NCI-H2196 treated with DMSO at 0.1 percent for 48 hours (cell line): ENCODE results near the gene CPED1.
A peak's percentile ranks its signal among the peaks of the same experiment; 100 is the strongest.

ENCODE experiments used
- DNase-seq: peaks from one replicate; lab custom pipeline; 2025; ENCODE audit not compliant: unreplicated experiment; lab: John Stamatoyannopoulos, UW

The CPED1 gene

DNA sequence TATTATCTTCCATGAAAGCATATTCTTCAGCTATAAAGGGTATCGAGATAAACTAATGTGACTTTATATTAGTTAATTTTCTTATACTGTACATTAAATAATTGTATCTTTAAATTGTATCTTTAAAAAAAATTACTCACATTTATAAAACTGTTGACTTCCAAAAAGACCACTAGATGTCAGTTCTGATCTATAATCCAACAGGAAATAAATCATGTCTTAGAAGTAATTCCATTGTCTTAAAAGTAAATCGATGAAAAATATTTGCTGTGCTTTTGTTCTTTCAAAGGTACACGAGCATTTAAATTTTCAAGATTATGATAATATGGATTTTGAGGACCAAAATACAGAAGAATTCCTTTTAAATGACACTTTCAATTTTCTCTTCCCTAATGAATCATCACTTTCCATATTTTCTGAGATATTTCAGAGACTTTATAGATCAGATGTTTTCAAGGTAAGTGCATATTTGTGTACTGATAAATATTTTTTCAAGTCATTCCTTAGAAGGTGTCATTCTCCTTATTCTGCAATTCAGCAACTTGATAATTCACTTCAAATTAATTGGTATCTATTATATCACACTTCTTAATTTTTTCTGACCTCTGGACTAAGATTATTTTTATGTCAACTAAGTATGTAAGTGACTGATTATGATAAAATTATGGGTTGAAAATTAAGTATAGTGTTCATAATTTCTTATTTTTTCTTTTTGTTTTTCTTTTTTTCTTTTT, 138.5 kb downstream of the CPED1 start:
- DNase-seq, result no peak

DNA sequence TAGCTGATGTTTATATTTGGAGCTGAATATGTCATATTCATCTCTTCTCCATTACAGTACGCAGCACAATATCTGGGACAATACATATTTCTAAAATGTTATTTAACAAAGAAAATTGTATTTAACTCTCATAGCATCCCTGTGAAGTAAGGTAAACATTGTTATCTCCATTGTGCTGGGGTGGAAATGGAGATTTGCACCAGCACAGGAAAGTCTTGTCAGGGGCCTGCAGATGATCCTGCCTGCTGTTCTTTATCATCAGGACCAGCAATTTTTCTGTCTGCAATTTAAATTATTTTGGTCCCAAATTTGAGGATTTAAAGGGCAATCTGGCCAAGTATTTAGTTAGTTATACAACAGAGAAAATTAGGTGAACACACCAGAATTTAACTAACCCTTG, 144.4 kb downstream of the CPED1 start:
- DNase-seq, result no peak

DNA sequence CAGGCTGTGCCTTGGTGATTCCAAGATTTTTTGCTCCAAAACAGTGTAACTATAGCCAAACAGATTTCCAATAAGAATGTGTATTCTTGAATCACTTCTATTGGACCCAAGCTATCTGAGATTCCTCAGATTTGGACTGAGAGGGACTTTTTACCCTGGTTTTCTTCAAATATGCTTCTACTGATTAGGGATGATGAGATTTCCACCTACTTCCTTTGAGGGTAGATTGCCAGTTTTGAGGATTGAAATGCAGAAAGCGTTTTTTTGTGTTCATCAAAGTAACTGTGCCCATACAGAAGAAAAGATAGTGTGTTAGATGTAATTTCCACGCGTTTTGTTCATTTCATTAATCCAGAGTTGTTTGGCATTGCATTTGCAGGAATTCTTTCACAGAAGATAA, 144.9 kb downstream of the CPED1 start:
- DNase-seq, result no peak

DNA sequence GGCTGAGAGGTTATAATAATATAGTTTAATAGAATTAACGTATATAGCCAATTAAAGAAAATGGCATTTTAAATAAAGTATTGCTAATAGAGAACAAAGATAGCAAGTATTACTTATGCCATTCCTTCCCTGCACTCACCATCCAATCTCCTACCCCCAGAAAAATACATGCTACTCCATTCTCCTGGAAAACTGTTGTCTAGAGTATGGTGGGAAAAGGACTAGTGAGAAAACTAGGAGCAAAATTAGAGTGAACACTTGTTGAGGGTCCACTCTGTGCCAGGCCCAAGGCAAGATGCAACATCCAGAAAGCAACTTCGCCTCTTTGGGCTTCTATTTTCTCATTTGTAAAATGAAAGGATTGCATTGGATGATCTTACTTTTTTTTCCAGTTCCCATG, 149.1 kb downstream of the CPED1 start:
- DNase-seq, result no peak

DNA sequence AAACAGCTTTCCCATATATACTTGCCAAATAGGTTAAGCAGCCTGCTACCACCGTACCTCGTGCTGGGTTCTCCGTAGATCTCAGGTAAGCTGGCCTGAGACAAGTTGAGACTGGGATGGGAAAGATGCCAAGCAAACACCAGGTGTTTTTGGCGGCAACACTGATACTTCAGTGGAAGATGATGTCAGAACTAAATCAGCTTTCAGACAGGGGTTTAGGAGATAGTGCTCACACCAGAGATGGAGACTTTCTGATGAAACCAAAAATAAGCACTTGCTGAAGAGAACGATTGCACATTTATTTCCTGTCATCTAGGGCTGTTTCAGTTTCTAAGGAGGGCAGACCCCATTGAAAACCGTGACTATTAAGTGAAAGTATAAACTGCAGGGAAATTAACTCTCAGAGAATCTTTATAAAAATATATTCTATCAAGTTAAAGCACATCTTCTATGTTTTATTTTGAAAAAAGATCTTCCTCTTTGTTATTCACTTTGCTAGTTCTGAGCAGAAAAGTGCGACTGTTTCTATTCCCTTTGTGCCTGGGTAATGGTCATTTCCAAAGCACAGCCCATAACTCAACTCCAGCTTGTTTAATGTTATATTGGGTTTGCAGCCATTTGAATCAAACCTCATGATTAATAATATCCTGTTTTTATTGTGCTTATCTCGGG, 149.9 kb downstream of the CPED1 start:
- peak; percentile 73 for DNase-seq

DNA sequence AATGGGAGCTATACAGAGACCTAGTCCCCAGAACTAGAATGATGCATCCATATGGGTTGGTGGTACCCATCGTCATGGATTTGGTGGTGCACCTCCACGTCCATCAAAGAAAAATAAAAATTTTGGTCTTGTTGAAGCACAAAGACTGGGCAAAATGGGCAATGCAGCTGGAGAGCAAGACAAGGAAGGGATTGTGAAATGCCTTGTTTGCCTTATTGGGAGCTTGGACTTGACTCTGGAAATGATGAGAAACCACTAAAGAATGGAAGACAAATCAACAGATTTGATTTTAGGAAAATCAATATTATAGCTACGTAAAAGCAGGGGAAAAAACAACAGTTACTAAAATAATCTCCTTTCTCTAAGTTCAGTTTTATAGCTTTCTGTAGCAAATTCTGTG, 150.9 kb downstream of the CPED1 start:
- DNase-seq, result no peak

DNA sequence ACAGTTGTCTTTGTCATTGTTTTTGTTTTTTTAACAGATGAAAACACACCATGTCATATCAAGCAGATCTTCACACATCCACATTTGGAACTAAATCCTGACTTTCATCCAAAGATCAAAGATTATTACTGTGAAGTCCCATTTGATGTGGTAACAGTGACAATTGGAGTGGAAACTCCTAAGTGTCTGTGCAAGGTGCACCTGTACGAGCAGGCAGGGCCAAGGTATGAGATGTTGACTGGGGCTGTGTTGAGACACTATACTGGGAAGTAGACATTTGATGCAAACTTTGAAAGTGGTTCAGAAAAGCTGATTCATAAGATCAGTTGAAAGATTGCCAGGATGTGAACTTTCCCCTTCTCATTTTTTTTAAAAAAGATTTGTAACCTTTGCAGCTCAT, 152.3 kb downstream of the CPED1 start:
- DNase-seq, result no peak

DNA sequence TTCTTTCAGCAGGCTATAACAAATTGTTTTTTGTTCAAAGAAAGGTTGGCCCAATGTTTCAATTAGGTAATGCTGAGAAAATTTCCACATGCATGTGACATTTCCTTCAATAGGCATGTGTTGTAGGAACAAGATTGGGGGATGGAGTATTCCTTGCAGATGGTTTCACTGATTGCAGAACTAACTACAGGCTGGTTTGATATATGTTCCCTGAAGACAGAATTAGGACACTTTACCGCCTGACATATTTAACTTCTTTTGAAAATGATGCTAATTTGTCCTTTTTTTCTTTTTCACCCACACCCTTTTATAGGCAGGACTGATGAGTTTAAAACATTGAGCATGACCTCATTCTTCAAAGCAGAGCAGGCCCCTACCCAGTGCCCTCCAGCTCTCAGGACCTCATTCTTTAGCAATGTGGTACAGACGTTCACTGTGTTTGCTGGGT, 163.3 kb downstream of the CPED1 start:
- no peak for DNase-seq

DNA sequence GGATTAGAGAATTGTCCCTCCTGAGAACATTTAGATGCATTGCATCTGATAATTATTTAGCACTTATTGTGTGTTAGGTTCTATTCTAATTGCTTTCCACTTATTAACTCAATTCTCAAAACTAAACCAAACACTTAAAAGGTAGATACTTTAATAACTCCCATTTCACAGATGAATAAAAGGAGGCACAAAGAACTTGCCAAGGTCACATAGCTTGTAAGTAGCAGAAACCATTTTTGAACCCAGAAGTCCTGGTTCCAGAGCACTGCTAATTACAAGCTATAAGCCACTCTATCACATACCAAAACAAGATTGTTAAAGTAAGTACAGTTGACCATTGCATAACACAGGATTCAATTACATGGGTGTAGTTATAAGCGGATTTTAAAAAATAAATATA, 164.9 kb downstream of the CPED1 start:
- no peak for DNase-seq

DNA sequence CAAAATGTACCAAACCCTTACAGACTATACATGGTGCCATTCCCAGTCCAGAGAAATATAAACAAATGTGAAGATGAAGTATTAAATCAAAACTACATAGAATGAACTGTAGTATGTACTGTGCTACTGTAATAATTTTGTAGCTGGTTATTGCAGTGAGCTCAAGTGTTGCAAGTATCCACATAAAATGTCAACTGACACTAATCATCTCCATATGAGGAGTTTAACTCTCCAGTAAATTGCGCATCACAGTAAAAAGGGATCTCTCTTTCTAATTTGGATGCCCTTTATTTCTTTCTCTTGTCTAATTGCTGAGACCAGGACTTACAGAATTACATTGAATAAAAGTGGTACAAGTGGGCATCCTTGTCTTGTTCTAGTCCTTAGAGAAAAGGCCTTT, 165.5 kb downstream of the CPED1 start:
- DNase-seq, result no peak

DNA sequence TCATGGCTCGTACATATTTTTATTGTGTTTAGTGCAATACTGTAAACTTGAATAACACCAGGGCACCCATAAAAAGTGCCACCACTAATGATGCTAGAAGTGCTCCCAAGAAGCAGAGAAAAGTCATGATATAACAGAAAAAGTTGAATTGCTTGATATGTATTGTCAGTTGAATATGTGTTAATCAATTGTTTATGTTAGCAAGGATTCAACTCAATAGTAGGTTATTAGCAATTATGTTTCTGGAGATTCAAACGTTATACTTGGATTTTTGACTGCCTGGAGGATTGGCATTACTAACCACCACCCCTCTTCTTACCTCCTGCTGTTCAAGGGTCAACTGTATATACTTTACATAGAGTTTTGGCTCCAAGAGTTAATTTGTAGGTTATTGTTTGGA, 168.3 kb downstream of the CPED1 start:
- no peak for DNase-seq

DNA sequence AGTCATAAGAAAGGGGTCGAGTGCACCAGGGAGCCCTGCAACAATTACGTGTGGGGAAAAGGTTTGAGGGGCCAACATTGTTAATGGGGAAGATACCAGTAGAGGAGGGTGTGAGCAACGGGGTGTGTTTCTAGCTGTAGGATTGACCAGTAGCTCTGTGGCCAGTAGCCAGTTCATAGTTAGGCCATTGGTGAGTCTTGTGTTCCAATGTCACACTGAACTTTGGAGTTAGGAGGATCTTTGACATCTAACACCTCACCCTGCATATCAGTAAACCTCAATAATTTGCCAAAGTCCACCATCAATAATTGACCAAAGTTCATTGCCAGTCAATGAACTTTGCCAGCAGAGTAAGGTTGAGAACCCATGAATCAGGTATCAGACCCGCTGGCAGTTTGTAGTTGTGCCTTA, 168.8 kb downstream of the CPED1 start:
- no peak for DNase-seq

DNA sequence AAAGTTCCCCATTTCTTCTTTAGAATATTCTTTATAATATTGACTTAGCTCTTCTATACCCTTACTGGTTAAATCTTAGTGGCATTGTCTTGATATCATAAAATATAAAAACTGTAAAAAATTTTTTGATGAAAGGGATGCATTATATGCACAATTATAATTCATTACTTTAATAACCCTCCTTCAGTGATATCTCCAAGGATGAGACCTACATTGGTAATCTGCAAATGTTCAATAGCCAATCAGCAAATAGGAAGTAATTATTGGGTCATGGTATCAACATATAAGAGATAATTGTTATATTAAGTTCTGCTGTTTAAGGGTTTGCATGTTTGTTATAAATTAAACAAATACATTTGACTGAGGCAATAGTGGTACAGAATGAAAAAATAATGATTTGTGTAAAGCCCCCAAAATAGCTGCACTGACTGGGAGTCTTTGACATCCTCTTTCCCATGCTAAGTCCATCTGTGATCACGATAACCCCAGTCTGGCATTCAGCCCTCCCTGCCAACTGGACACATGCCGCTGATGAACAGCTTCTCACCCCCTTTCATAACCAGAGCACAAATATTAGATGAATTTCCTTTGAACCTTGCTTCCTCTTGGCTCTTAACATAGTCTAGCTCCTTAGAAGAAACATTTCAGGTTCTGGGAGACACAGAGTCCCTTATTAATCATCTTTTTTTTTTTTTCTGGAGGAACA, 169.5 kb downstream of the CPED1 start:
- DNase-seq, result no peak

DNA sequence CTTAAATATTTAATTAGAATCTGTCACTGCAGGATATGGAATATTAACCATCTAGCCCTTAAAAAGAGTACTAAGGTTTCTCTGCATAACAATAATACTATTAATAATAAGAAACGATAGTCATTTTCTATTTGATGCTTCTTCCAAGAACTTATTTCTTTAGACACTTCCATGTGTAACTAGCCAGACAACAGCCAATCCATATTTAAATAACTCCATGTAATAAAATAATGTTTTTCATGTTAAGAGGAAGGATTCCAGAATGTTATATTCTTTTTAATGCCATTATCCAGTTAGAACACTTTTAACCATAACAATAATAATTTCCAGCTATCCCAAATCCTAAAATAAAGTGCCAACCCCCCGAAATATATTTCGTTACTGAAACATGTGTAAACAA, 170.2 kb downstream of the CPED1 start:
- no peak for DNase-seq

DNA sequence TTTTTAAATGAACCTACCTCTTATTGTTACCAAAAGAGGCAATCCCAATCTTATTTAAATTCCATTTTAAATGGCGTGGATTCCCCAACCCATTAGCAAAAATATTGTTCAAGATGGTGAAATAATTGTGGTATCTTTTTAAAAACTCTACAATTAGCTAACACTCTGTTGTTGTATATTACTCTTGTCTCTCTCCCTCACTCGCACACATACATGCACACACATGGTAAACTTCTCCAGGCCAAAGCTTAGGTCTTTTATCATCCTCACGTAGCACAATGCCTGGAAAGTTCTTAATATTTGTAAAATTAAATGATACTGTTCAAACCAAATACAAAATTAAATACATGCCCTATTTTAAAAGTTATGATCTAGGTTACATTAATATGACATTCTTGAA, 171.0 kb downstream of the CPED1 start:
- no peak for DNase-seq

DNA sequence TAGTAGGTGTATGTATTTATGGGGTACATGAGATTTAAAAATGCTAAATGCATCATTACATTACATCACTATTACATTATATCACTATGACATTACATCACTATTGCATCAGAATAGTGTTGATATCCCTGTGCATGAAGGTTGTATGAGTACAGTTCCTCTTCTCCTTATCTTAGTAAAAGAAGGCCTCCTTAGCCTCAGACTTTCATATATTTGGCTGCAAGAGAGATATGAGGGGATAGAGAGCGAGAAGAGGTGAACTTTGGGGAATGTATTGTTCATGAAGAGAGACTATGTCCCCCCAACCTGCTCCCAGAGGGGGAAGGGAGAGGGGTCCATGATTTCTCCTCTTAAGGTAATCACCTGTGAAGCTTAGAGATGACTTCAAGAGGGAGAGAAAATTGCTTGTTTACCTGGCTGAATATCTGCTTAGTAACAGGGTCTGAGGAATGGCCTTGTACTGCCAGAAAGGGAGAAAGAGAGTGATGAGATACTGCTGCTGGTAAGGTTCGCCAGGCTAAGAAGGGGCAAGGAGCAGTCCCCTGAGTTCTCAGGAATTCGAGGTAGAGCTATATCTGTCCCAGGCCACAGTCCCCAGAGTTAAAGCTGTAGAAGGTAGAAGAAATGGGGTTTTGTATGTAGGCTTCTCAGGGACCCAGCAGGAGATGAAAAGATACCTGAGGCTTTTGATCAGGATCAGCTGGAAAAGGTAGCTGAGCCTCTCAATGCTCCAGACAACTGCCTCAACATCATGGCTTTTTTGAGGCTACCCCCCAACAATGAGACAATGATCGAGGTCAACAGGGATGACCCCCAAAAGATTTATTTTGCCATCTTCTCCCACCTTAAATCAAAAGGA, 171.9 kb downstream of the CPED1 start:
- DNase-seq, result no peak

DNA sequence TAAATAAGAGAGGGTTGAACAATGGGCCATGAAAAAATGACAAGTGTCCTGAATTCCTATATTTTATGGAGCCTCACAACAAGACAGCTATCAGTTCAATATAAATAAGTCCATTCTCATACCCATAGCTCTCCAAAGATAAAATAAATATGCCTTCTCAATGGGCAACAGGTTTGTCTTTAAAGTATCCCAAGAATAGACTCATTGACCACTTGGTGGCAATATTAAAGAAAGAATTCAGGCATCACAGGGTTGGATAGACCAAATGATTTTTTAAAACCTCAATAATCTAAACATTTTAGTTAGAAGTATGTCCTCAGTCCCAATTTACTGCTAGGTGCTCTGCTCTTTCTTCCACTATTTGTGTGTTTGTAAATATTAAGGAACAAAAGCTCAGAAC, 175.2 kb downstream of the CPED1 start:
- DNase-seq, result no peak

DNA sequence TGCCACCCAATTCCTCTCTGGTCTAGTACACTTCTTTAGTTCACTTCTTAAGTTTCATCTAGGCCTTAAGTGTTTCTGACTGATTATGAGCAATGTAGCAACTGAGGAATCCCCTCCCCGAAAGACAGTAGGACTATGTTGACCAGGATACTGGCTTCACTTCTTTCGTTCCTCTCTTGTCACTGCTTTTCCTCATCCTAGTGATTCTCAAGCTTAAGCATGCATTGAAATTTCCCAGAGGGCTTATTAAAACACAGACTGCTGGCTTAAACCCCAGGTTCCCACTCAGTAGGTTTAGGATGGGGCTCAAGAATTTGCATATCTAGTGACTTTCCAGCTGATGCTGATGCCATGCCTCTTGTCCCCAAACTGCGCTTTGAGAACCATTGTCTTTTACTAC, 175.7 kb downstream of the CPED1 start:
- DNase-seq, result no peak

DNA sequence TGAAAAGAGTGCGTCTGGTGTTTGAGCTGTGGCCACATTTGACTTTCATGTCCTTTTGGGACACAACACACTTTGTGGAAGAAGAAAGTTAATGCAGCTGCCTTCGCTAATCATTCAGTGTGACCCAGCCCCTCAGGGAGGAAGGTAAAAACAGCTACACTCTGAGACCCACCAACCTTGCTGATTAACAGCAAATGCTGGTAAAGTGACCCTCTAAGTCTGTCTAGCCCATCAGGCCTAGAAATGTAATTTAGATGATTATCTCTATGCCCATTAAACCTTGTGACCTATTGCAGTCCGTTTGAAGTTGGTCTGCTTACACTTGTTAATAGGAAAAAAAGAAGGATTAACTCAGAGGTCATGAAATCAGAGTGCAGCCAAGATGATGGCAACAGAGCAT, 178.4 kb downstream of the CPED1 start:
- DNase-seq, result no peak

DNA sequence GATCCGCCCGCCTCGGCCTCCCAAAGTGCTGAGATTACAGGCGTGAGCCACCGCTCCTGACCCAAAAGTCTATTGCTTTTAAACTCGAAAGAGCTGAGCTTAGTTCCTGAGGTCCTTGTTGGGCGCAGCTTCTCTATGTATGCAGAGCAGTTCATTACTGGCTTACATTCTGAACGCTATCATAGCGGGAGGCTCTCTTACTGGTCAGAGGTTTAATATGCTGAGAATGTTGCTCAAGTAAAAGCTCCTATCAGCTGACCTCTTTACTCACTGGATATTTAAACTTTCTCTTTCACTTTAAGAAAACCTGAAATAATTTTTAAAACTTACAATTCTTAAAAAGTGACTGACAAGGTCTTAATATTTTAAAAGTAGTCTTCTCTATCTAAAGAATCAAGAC, 179.5 kb downstream of the CPED1 start:
- no peak for DNase-seq

DNA sequence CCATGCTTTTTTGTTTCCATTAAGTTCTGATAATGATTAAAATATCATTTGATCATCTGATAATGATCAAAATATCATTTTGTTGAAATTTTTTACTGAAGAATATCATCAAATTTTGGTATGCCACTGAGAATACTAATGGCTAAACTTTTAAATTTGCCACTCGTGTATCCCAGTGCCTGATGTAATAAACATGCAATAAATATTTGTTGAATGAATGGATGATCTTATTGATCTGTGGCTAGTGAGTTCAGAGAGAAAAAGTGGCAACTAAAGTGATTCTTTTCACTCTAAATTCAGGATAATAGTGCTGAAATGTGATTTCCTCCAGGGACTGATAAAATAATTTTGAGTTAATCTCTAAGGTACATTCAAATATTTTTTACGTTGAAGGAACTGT, 181.0 kb downstream of the CPED1 start:
- DNase-seq, result no peak
